ENCODE measurements around the gene R3HDM1.

Gene R3HDM1

GRCh38 chr2:135736546-135736945 lies 205.3 kb downstream of the R3HDM1 start:
- H3K4me3 ChIP-seq (ENCODE audit: low read length), result no peak overlapping the region
- no peaks in the 10 kb centered on the region for H3K36me3 ChIP-seq (ENCODE audit: control insufficient read depth, low read length)
- no peaks in the 10 kb centered on the region for H3F3A ChIP-seq (ENCODE audit: control insufficient read depth, insufficient read depth)
- H3K4me2 ChIP-seq (ENCODE audit: low read length), result no peak overlapping the region
- H3K4me1 ChIP-seq (ENCODE audit: control insufficient read depth, low read length), result peaks cover 3% of the 10 kb centered on the region; the same call in 1 of the 2 replicates
- TF ChIP-seq CTCF (IDR thresholded peaks at IDR 0.05; ENCODE audit: low read depth, low read length, poor library complexity, severe bottlenecking) (no peak), EZH2phosphoT487 (IDR thresholded peaks at IDR 0.05; ENCODE audit: borderline replicate concordance, low read length) (no peak)
- no peak overlapping the region for H3K27ac ChIP-seq (ENCODE audit: low read depth, low read length)
- no peaks in the 10 kb centered on the region for H3K27me3 ChIP-seq (ENCODE audit: control insufficient read depth, low read length)
- H4K20me1 ChIP-seq (ENCODE audit: control insufficient read depth, insufficient read depth, low read depth, low read length), result no peaks in the 10 kb centered on the region
- H3K9me2 ChIP-seq (replicated peaks; ENCODE audit: control insufficient read depth, low read length), result no peaks in the 10 kb centered on the region; the same call in 1 of the 2 replicates
- H3K9me3 ChIP-seq (ENCODE audit: control insufficient read depth, insufficient read depth, low read length), result no peaks in the 10 kb centered on the region
- no peaks in the 10 kb centered on the region for H3K79me2 ChIP-seq (ENCODE audit: control insufficient read depth, low read length)

GRCh38 chr2:135740206-135740605 lies 208.9 kb downstream of the R3HDM1 start:
- H3K4me1 ChIP-seq (ENCODE audit: control insufficient read depth, low read length), result peaks cover 24% of the 10 kb centered on the region
- peaks cover 12% of the 10 kb centered on the region for H4K20me1 ChIP-seq (ENCODE audit: control insufficient read depth, insufficient read depth, low read depth, low read length)
- H3K36me3 ChIP-seq (ENCODE audit: control insufficient read depth, low read length), result peaks cover 22% of the 10 kb centered on the region
- H3F3A ChIP-seq (ENCODE audit: control insufficient read depth, insufficient read depth), result no peaks in the 10 kb centered on the region
- no peaks in the 10 kb centered on the region for H3K9me3 ChIP-seq (ENCODE audit: control insufficient read depth, insufficient read depth, low read length)
- no peak overlapping the region for H3K4me2 ChIP-seq (ENCODE audit: low read length)
- peaks cover 36% of the 10 kb centered on the region for H3K79me2 ChIP-seq (ENCODE audit: control insufficient read depth, low read length)
- TF ChIP-seq EZH2phosphoT487 (IDR thresholded peaks at IDR 0.05; ENCODE audit: borderline replicate concordance, low read length), result no peak
- TF ChIP-seq CTCF (IDR thresholded peaks at IDR 0.05; ENCODE audit: low read depth, low read length, poor library complexity, severe bottlenecking), result no peak
- no peak overlapping the region for H3K4me3 ChIP-seq (ENCODE audit: low read length)
- H3K9me2 ChIP-seq (replicated peaks; ENCODE audit: control insufficient read depth, low read length), result no peaks in the 10 kb centered on the region; the same call in 1 of the 2 replicates
- no peaks in the 10 kb centered on the region for H3K27me3 ChIP-seq (ENCODE audit: control insufficient read depth, low read length)
- no peak overlapping the region for H3K27ac ChIP-seq (ENCODE audit: low read depth, low read length)

GRCh38 chr2:135741043-135741394 lies 209.7 kb downstream of the R3HDM1 start:
- no peak overlapping the region for H3K27ac ChIP-seq (ENCODE audit: low read depth, low read length)
- no peaks in the 10 kb centered on the region; the same call in 1 of the 2 replicates for H3K9me2 ChIP-seq (replicated peaks; ENCODE audit: control insufficient read depth, low read length)
- peak overlapping the region; percentile 69; the same call in 1 of the 2 replicates for H3K4me2 ChIP-seq (ENCODE audit: low read length)

More at GRCh38 chr2:135741043-135741394, 209.7 kb downstream of the R3HDM1 start:
- Histone ChIP-seq H3K4me3 (ENCODE audit: low read length) (peak overlapping the region; percentile 82), H3K36me3 (ENCODE audit: control insufficient read depth, low read length) (peaks cover 29% of the 10 kb centered on the region), H3K27me3 (ENCODE audit: control insufficient read depth, low read length) (no peaks in the 10 kb centered on the region), H3K79me2 (ENCODE audit: control insufficient read depth, low read length) (peaks cover 44% of the 10 kb centered on the region), H3K9me3 (ENCODE audit: control insufficient read depth, insufficient read depth, low read length) (no peaks in the 10 kb centered on the region), H4K20me1 (ENCODE audit: control insufficient read depth, insufficient read depth, low read depth, low read length) (peaks cover 13% of the 10 kb centered on the region), H3K4me1 (ENCODE audit: control insufficient read depth, low read length) (peaks cover 24% of the 10 kb centered on the region), H3F3A (ENCODE audit: control insufficient read depth, insufficient read depth) (no peaks in the 10 kb centered on the region)
- TF ChIP-seq CTCF (IDR thresholded peaks at IDR 0.05; ENCODE audit: low read depth, low read length, poor library complexity, severe bottlenecking) (no peak), EZH2phosphoT487 (IDR thresholded peaks at IDR 0.05; ENCODE audit: borderline replicate concordance, low read length) (no peak)
